Mesothelial cell of epicardium (in vitro differentiated cells): Measurements from ENCODE around the gene C11orf52. TPM values are rescaled to one million over a fixed set of nuclear protein-coding genes. Genes with fewer than 3 reads are reported as not detected.
"Not testable (repeated sequence)": the region's sequence is repeated elsewhere in the genome, so short reads cannot be mapped to it uniquely, and the experiment has no call there.

Experiments used
- DNase-seq, 2 experiments: peaks; one replicate each; pipeline ENCODE4 v3.0.0; 2021; ENCODE audit warnings: low spot score in 2 of 2; ENCODE audit not compliant: unreplicated experiment in 2 of 2
- H3K27ac Mint-ChIP-seq: 2 replicates; pipeline ENCODE4 v1.8.0; 2021; ENCODE audit warnings: mixed read lengths
- H3K27me3 Mint-ChIP-seq: 2 replicates; pipeline ENCODE4 v1.8.0; 2021; ENCODE audit warnings: low read depth, mixed read lengths
- H3K36me3 Mint-ChIP-seq: 2 replicates; pipeline ENCODE4 v1.8.0; 2021; ENCODE audit warnings: mixed read lengths
- H3K4me1 Mint-ChIP-seq: 2 replicates; pipeline ENCODE4 v1.8.0; 2021; ENCODE audit warnings: mixed read lengths
- H3K4me3 Mint-ChIP-seq: 2 replicates; pipeline ENCODE4 v1.8.0; 2021; ENCODE audit warnings: mild to moderate bottlenecking, moderate library complexity, mixed read lengths
- H3K9me3 Mint-ChIP-seq: 2 replicates; pipeline ENCODE4 v1.8.0; 2021; ENCODE audit warnings: mixed read lengths
- total RNA-seq: library from RNA; stranded (reverse); gene quantifications from 3 replicates; pipeline ENCODE4 v1.2.1, GENCODE V29; 2021
- TF ChIP-seq, protein P1 (sequence below): fragments of 200-600 bp; sonication (generic); IDR thresholded peaks from one replicate; pipeline ENCODE4 v1.5.0; 2021; ENCODE audit warnings: antibody characterized with exemption; ENCODE audit not compliant: unreplicated experiment

C11orf52 gene
- total RNA-seq, 1 donor from 2014 or later, result 7.9 TPM

DNA sequence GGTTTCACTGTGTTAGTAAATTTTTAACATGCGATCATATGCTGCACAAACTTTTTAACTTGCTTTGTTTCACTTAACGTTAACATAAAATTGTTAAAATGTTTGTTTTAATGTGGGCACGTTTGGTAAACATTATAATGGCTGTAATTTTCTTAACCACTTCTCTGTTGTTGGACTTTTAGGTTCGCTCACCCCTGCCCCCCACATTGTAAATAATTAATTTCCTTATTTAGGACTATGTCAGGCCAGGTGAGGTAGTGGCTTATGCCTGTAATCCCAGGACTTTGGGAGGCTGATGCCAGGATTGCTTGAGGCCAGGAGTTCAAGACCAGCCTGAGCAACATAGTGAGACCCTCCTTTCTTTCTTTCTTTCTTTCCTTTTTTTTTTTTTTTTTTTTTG lies 11.8 kb downstream of the C11orf52 start:
- no peak overlapping the region for H3K4me3 Mint-ChIP-seq
- DNase-seq, result no peak
- TF ChIP-seq, protein P1, sequence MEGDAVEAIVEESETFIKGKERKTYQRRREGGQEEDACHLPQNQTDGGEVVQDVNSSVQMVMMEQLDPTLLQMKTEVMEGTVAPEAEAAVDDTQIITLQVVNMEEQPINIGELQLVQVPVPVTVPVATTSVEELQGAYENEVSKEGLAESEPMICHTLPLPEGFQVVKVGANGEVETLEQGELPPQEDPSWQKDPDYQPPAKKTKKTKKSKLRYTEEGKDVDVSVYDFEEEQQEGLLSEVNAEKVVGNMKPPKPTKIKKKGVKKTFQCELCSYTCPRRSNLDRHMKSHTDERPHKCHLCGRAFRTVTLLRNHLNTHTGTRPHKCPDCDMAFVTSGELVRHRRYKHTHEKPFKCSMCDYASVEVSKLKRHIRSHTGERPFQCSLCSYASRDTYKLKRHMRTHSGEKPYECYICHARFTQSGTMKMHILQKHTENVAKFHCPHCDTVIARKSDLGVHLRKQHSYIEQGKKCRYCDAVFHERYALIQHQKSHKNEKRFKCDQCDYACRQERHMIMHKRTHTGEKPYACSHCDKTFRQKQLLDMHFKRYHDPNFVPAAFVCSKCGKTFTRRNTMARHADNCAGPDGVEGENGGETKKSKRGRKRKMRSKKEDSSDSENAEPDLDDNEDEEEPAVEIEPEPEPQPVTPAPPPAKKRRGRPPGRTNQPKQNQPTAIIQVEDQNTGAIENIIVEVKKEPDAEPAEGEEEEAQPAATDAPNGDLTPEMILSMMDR, result no peak
- no peak overlapping the region for H3K27ac Mint-ChIP-seq
- no peaks in the 10 kb centered on the region for H3K36me3 Mint-ChIP-seq
- H3K4me1 Mint-ChIP-seq, result peaks cover 19% of the 10 kb centered on the region
- no peaks in the 10 kb centered on the region for H3K27me3 Mint-ChIP-seq
- no peaks in the 10 kb centered on the region for H3K9me3 Mint-ChIP-seq

DNA sequence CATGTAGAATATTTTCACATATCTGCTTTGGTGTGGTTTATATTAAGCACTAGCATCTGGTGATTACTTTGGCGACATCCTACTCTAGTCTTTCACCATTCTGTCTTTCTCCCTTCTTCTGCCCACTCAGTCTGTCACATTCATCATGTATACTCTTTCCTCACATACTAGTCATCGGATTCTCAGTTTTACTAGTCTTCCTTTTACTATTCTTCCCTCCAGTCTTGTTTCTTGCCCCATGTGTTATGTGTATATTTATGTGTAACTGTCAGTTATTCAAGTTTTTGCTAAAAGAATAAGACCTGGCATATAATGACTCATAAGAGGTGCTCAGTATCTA lies 13.9 kb downstream of the C11orf52 start:
- Mint-ChIP-seq H3K27me3 (no peaks in the 10 kb centered on the region), H3K4me3 (no peak overlapping the region), H3K4me1 (peaks cover 21% of the 10 kb centered on the region), H3K27ac (no peak overlapping the region), H3K9me3 (no peaks in the 10 kb centered on the region), H3K36me3 (no peaks in the 10 kb centered on the region)
- TF ChIP-seq, protein P1, result no peak
- no peak for DNase-seq

DNA sequence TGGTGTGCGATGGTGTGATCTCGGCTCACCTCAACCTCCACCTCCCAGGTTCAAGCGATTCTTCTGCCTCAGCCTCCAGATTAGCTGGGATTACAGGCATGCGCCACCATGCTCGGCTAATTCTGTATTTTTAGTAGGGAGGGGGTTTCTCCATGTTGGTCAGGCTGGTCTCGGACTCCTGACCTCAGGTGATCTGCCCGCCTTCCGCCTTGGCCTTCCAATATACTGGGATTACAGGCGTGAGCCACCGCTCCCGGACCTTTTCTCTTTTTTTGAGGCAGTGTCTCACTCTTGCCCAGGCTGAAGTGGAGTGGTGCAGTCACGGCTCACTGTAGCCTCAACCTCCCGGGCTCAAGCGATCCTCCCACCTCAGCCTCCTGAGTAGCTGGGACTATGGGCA lies 14.5 kb downstream of the C11orf52 start:
- not testable (repeated sequence) for H3K9me3 Mint-ChIP-seq, H3K27me3 Mint-ChIP-seq, DNase-seq, H3K27ac Mint-ChIP-seq, H3K36me3 Mint-ChIP-seq, H3K4me3 Mint-ChIP-seq
- peaks cover 26% of the 10 kb centered on the region for H3K4me1 Mint-ChIP-seq

- H3K27ac Mint-ChIP-seq, result no peak overlapping the region
- H3K4me1 Mint-ChIP-seq, result peaks cover 33% of the 10 kb centered on the region
- H3K36me3 Mint-ChIP-seq, result no peaks in the 10 kb centered on the region
- H3K4me3 Mint-ChIP-seq, result no peak overlapping the region
- TF ChIP-seq, protein P1, result no peak
- DNase-seq, result no peak
- no peaks in the 10 kb centered on the region for H3K9me3 Mint-ChIP-seq
- no peaks in the 10 kb centered on the region for H3K27me3 Mint-ChIP-seq
Measured at GRCh38 chr11:111933872-111934271, 15.2 kb downstream of the C11orf52 start.

DNA sequence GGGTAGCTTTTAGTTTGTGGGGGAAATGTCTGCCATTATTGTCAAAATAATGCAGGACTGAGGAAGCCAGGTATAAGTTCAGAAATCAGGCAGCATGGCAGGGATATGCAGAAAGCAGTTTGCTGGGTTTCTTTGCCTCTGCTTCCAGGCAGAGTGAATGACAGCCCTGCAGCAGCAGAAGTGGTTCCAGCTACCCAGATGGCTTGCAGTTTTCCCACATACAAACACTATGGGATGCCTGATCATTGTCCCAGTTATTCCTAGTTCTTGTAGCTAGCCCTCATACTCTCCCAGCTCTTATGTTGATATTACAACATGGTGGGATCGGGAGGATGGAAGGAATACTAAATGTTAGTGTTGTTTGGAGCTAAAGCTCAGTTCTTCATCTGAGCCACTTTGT lies 15.6 kb downstream of the C11orf52 start:
- H3K9me3 Mint-ChIP-seq, result no peaks in the 10 kb centered on the region
- H3K27me3 Mint-ChIP-seq, result no peaks in the 10 kb centered on the region
- peaks cover 38% of the 10 kb centered on the region for H3K4me1 Mint-ChIP-seq
- DNase-seq, result no peak
- TF ChIP-seq, protein P1, result no peak
- H3K27ac Mint-ChIP-seq, result no peak overlapping the region
- no peak overlapping the region for H3K4me3 Mint-ChIP-seq
- H3K36me3 Mint-ChIP-seq, result no peaks in the 10 kb centered on the region

GRCh38 chr11:111935317-111936039 lies 16.8 kb downstream of the C11orf52 start:
- peak overlapping the region; percentile 57 for H3K27ac Mint-ChIP-seq
- no peaks in the 10 kb centered on the region for H3K27me3 Mint-ChIP-seq
- no peaks in the 10 kb centered on the region for H3K36me3 Mint-ChIP-seq
- H3K9me3 Mint-ChIP-seq, result no peaks in the 10 kb centered on the region
- TF ChIP-seq, protein P1, result no peak
- H3K4me1 Mint-ChIP-seq, result peaks cover 41% of the 10 kb centered on the region
- H3K4me3 Mint-ChIP-seq, result peak overlapping the region; percentile 43
- no peak for DNase-seq
